Iris pigment epithelial cell (primary cell): ENCODE results near the gene RBM44.
A peak's percentile ranks its signal among the peaks of the same experiment; 100 is the strongest.

Experiments used
- DNase-seq: peaks from one replicate; pipeline ENCODE4 v3.0.0-alpha.2; 2011; ENCODE audit warnings: low read depth

Gene RBM44

DNA sequence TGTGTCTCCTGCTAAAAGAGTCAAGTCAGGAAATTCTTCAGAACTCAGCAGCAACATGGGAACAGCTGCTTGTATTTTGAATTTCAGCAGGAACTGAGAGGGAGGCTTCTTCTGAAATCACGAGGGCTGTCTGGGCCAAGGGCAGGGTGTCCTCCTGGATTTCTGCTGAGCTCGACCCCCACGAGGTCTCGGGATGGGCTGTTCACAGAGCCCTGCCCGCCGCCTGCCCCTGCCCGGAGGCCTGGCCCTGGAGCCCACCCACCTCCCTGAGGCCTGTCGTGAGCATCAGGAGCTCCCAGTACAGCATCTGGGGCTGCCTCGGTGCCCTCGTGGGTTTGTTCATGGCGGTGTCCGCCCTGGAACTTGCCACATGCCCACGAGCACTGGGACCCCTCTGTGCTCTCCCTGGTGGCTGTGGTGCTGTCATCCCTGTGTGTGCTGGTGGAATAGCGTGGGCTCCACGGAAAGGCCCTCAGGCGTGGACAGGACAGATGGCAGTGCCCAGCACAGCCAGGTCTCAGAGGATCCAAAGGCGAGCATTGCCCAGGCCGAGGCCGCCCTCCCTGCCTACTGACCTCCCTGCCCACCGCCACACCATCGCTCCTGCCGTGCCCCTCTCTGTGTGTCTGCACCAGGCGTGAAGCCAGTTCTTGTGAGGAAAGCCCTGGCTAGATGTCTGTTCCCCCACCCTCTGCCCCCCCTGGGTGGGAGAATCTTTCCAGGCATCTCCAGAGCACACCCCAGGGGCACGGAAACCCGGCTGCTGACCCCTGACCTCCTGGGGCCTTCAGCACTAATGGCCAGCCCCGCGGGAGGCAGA lies 86.7 kb downstream of the RBM44 start:
- DNase-seq = no peak

DNA sequence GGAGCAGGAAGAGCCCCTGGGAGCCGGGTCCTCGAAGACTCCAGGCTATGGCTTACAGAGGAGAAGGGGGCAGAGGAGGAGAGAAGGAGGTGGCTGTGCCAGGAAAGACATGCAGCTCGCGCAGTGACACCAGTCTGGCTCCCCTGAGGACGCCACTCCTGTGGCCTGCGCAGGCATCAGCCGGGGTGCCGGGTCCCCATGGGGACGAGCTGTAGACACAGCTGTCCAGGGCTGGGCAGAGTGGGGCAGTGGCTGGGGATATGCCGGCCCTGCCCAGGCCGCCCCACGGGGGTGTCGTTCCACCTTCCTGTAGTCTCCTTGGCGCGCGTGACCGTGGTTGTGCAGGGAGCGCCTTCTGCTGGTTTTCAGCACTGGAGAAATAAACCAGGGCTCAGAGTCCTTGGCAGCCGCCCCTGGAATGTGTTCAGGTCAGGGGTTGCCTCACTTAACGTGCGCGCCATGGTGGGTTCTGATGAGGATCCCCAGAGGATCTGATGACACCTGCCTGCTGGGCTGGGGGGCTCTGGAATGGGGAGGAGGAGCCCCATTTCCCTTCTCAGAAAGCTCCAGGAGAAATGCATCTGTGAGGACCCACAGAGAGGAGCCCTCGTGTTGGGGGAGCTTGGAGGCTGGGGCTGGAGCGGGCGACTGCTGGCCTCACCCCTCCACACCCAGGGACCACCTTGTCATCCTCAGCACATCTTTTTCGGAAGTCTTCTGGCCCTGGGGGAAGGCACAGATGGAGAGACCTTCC lies 87.5 kb downstream of the RBM44 start:
- no peak for DNase-seq

DNA sequence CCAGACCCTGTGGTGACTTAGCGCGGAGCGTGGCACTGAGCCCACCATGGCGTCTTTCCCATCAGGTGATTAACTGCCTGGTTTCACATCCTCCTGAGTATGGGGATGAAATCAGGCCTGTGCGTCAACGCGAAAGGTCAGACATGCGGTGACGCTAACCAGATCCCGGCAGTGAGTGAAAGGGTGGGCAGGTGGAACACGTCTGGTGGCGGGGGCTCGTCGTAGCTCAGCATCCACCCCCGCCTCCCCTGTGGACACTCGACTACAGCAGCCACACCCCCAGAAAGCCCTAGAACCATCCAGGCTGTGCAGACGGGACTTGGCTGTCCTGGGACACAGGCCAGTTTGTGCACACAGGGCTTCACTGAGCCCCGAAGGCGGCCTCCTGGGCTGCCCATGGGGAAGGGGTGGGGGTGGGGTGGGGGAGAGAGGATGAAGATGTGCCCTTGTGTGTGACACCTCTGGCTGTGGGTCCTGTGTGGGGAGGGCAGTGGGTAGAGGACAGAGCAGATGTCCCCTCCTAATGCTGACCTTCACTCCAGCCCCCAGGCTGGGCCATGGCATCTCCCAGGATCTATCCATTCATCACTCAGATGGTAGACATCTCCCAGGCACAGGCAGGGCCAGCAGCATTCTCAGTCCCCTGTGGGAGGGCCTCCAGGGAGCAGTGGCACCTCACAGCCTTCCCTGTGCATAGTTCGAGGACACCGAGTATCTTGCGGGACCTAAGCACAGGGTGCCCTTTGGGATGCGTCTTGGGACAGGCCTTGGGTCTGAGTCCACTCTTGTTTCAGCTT lies 88.3 kb downstream of the RBM44 start:
- DNase-seq = peak; percentile 22

DNA sequence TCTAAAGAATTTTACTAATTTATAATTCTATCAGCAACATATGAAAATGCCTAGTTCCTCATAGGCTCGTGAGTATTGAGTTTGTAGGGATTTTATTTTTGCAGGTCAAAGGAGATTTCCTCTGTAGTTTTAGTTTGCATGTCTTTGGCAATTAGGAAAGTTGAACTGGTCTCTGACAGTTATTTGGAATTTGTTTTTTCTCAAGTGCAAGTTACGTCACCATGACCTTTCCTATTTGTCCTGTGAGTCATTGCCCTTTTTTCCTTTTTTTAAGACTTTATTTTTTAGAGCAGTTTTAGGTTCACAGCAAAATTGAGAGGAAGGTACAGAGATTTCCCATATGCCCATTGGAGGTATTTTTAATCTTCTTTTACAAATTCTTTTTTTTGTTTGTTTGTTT lies 89.8 kb downstream of the RBM44 start:
- DNase-seq = peak; percentile 78

DNA sequence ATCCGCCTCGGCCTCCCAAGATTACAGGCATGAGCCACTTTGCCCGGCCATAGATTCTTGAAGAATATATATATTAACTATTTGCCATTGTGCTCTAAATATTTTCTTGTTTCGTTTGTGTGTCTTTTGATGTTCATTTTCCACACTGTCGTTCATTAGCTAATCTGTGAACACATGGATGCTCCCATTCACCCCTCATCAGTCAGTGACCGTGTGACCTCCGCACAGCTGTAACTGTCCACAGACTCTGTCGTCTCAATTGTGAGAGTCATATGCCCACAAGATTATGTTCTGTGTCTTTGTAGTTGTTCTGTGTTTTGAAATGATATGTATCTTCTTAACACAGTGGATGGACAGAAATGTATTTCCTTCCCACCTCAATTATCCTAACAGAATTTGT lies 90.4 kb downstream of the RBM44 start:
- no peak for DNase-seq

DNA sequence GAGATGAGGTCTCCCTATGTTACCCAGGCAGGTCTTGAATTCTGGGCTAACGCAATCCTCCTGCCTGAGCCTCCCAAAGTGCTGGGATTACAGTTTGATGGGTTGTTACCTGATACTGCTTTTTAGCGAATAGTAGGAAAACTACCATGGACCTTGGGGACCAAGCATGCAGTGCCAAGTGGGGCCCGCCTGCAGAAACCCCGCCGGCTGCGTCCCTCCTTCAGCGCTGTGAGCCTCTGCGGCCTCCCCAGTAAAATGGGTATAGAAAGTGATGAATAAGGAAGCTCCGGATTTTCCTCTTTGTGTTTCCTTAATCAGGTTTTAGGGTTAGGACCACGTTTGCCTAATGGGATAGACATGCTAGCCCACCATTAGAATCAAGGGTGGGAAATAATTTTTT lies 91.2 kb downstream of the RBM44 start:
- DNase-seq = no peak
